GM12891 (cell line): ENCODE results near the gene ALS2CL.

Experiments used
- POLR2A ChIP-seq: IDR thresholded peaks from 2 replicates; pipeline ENCODE4 v1.6.1; 2011; ENCODE audit warnings: low read depth, low read length, control low read depth
- POLR2AphosphoS5 ChIP-seq: IDR thresholded peaks from 2 replicates; pipeline ENCODE4 v1.6.1; 2011; ENCODE audit warnings: low read depth, low read length, control low read depth

- no peak for TF ChIP-seq POLR2A
- TF ChIP-seq POLR2AphosphoS5, result no peak
Measured at GRCh38 chr3:46711760-46712159, 18.3 kb upstream of the ALS2CL start.
